Measurements from ENCODE around the gene KRTAP9-1.
"Not testable (repeated sequence)": the region's sequence is repeated elsewhere in the genome, so short reads cannot be mapped to it uniquely, and the experiment has no call there.

KRTAP9-1 gene

GRCh38 chr17:41199421-41200078, 9.9 kb downstream of the KRTAP9-1 start:
- DNase-seq (ENCODE audit: low read depth): peak; percentile 45
- no peak overlapping the region for H3K4me3 ChIP-seq (ENCODE audit: low read depth, low read length)
- no peak for TF ChIP-seq CTCF (IDR thresholded peaks at IDR 0.05; ENCODE audit: control insufficient read depth, extremely low read depth, insufficient read depth)

GRCh38 chr17:41211845-41212466, 22.3 kb downstream of the KRTAP9-1 start:
- TF ChIP-seq CTCF (IDR thresholded peaks at IDR 0.05; ENCODE audit: control insufficient read depth, extremely low read depth, insufficient read depth): no peak
- DNase-seq (ENCODE audit: low read depth): peak; percentile 73
- H3K4me3 ChIP-seq (ENCODE audit: low read depth, low read length): no peak overlapping the region

GRCh38 chr17:41212524-41213169, 23.0 kb downstream of the KRTAP9-1 start:
- no peak for DNase-seq (ENCODE audit: low read depth)
- TF ChIP-seq CTCF (IDR thresholded peaks at IDR 0.05; ENCODE audit: control insufficient read depth, extremely low read depth, insufficient read depth): no peak

GRCh38 chr17:41215681-41216080, 26.0 kb downstream of the KRTAP9-1 start:
- no peak for TF ChIP-seq CTCF (IDR thresholded peaks at IDR 0.05; ENCODE audit: control insufficient read depth, extremely low read depth, insufficient read depth)
- H3K4me3 ChIP-seq (ENCODE audit: low read depth, low read length): no peak overlapping the region
- no peak for DNase-seq (ENCODE audit: low read depth)

More at GRCh38 chr17:41212524-41213169, 23.0 kb downstream of the KRTAP9-1 start:
- H3K4me3 ChIP-seq (ENCODE audit: low read depth, low read length): no peak overlapping the region

- H3K4me3 ChIP-seq (ENCODE audit: low read depth, low read length): no peak overlapping the region
- no peak for TF ChIP-seq CTCF (IDR thresholded peaks at IDR 0.05; ENCODE audit: control insufficient read depth, extremely low read depth, insufficient read depth)
- no peak for DNase-seq (ENCODE audit: low read depth)
Observed at GRCh38 chr17:41223821-41224220, 34.1 kb downstream of the KRTAP9-1 start.

GRCh38 chr17:41226051-41226450, 36.4 kb downstream of the KRTAP9-1 start:
- DNase-seq (ENCODE audit: low read depth): no peak
- TF ChIP-seq CTCF (IDR thresholded peaks at IDR 0.05; ENCODE audit: control insufficient read depth, extremely low read depth, insufficient read depth): no peak
- H3K4me3 ChIP-seq (ENCODE audit: low read depth, low read length): no peak overlapping the region

GRCh38 chr17:41226598-41227095, 37.0 kb downstream of the KRTAP9-1 start, which contains the start of gene KRTAP9-2:
Gene KRTAP9-2 (plus strand): TSS chr17:41226648. CDS start chr17:41226655, 7 bp downstream.
- not testable (repeated sequence) for H3K4me3 ChIP-seq (ENCODE audit: low read depth, low read length); DNase-seq (ENCODE audit: low read depth)
